OCI-LY3 (cell line): ENCODE measurements around the gene SF3B6.

Experiments used
- EZH2phosphoT487 ChIP-seq: fragments of 200-600 bp; shearing (Covaris generic); IDR thresholded peaks from 2 replicates; pipeline ENCODE4 v1.6.1; 2018; ENCODE audit warnings: antibody characterized with exemption, mixed run types, low read depth
- TF ChIP-seq, protein P1 (sequence below): fragments of 200-600, 300-600 bp; sonication (generic); IDR thresholded peaks from 2 replicates; pipeline ENCODE4 v1.5.1; 2014; ENCODE audit warnings: antibody characterized with exemption, low read length, low read depth

DNA sequence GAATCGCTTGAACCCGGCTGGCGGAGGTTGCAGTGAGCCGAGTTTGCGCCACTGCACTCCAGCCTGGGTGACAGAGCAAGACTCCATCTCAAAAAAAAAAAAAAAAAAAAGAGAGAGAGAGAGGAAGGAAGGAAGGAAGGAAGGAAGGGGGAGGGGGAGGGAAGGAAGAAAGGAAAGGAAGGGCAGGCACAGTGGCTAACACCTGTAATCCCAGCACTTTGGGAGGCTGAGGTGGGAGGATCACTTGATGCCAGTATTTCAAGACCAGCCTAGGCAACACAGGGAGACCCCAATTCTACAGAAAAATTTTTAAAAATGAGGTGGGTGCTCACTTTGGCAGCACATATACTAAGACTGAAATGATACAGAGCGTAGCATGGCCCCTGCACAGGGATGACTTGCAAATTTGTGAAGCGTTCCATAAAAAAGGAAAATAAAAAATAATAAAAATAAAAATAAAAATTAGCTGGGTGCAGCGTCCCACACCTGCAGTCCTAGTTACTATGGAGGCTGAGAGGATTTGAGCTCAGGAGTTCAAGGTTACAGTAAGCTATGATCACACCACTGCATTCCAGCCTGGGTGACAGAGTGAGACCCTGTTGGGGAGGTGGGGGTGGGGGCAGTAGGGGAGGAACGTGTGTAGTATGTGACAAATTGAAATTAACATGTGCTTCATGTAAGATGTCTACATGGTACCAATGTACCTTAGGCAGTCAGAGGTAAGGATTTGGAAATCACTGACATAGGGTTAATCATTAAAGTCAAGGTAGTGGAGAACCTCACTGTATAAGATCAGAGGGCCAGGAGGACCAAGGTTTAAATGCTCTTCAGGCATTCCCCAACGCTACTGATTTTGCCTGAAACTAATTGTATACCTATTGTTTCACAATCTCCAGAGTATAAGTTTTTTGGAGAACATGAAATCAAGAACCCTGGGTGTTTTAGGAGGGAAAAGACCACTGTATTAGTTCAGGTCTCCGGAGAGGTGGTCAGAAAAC, 30.3 kb downstream of the SF3B6 start:
- TF ChIP-seq, protein P1, sequence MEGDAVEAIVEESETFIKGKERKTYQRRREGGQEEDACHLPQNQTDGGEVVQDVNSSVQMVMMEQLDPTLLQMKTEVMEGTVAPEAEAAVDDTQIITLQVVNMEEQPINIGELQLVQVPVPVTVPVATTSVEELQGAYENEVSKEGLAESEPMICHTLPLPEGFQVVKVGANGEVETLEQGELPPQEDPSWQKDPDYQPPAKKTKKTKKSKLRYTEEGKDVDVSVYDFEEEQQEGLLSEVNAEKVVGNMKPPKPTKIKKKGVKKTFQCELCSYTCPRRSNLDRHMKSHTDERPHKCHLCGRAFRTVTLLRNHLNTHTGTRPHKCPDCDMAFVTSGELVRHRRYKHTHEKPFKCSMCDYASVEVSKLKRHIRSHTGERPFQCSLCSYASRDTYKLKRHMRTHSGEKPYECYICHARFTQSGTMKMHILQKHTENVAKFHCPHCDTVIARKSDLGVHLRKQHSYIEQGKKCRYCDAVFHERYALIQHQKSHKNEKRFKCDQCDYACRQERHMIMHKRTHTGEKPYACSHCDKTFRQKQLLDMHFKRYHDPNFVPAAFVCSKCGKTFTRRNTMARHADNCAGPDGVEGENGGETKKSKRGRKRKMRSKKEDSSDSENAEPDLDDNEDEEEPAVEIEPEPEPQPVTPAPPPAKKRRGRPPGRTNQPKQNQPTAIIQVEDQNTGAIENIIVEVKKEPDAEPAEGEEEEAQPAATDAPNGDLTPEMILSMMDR = no peak
- no peak for TF ChIP-seq EZH2phosphoT487
